GM10266 (cell line): ENCODE measurements around the gene SPA17.

Experiments used
- DNase-seq: peaks from one replicate; pipeline ENCODE4 v3.0.0; 2012; ENCODE audit errors: extremely low spot score
- TF ChIP-seq, protein P1 (sequence below): IDR thresholded peaks from 2 replicates; pipeline ENCODE4 v1.5.1; 2012; ENCODE audit warnings: mild to moderate bottlenecking, low read depth; ENCODE audit not compliant: control insufficient read depth, insufficient read depth; ENCODE audit errors: missing control alignments

Gene SPA17

DNA sequence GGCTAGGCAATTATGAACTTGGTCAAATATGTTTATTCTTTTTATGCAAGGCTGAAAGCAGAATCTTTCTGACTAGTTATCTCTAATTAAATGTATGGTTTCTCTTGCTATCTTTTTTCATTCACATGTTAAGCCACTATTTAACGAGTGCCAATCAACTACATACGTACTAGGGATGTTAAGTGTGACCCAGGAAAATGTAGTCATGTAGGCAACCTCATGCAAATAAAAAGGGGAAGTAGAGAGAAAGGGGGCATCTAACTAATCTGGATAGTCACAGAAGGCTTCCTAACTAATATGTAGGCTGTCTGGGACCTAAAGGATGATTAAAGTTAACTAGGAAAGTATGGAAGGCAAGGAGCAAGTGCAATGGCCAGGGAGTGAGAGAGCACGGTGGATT, 27.6 kb upstream of the SPA17 start:
- DNase-seq = no peak
- TF ChIP-seq, protein P1, sequence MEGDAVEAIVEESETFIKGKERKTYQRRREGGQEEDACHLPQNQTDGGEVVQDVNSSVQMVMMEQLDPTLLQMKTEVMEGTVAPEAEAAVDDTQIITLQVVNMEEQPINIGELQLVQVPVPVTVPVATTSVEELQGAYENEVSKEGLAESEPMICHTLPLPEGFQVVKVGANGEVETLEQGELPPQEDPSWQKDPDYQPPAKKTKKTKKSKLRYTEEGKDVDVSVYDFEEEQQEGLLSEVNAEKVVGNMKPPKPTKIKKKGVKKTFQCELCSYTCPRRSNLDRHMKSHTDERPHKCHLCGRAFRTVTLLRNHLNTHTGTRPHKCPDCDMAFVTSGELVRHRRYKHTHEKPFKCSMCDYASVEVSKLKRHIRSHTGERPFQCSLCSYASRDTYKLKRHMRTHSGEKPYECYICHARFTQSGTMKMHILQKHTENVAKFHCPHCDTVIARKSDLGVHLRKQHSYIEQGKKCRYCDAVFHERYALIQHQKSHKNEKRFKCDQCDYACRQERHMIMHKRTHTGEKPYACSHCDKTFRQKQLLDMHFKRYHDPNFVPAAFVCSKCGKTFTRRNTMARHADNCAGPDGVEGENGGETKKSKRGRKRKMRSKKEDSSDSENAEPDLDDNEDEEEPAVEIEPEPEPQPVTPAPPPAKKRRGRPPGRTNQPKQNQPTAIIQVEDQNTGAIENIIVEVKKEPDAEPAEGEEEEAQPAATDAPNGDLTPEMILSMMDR = no peak

DNA sequence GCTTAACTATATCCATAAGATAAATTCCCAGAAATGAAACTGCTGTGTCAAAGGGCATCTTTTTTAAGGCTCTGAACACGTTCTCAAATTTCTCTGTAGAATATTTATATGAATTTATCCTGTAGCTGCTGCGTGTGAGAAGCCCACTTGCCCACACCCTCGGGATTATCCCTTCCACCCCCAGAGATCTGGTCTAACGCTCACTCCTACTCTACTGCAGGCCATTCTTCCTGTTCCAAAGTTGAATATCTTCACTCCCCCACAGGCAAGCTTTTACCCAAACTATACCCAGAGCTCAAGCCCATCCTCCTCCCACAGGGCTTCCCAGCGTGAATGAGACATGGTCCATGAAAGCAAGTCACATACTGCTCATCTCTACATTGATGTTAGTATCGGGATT, 25.1 kb upstream of the SPA17 start:
- TF ChIP-seq, protein P1 = no peak
- no peak for DNase-seq

DNA sequence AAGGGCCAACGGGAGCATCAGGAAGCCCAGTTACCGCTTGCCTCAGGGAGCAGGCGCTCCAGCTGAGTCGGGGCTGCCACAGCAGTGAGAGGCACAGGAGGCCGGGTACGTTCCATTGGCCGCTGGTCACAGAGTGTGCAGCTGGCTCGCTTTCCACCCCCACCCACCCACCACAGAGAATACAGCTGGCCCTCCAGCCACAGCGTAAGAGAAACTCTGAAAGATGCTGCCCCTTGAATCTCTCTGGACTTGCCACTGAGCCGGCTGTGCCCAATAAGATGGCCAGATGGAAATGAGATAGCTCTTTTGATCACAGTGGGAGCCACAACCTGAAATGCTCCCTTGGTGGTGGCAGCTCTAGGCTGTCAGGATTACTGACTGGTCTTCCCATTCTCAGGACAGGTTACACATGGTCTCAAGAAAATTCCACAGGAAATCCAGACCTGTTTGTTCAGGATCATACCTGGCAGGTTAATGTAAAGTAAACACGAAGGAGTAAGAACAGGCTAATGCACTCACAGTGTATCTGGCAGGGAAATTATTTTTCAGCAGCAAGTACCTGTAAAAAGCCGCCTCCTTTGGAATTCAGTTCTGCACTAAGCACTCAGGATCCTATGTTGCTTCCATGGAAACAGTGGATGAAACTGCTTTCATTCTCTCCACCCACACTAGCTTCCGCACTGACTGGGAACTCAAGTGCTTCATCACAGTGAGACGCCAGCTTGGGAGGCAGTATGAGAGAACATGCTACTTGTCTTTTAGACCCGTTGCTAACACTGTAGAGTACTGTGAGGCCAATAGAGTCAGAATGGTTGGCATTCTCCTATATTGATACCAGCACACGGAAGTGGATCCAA, 16.7 kb upstream of the SPA17 start:
- DNase-seq = no peak
- TF ChIP-seq, protein P1 = no peak

DNA sequence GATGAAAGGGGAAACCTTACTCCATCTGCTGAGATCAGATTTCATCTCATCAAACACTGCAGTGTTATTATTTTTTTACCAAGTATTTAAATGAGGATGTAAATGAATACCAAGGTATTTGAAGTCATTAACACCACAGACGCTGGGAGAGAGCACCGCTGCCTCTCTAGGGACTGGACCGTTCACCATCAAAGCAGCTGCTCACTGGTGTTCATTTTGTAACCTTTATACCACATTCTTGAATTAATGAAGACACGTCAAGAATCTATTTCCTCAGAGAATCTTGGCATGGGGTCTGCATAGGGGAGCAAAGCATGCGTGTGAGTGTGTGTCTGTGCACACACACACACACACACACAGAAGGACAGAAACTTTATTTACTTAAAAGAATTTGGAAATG, 15.8 kb upstream of the SPA17 start:
- TF ChIP-seq, protein P1 = no peak
- no peak for DNase-seq

DNA sequence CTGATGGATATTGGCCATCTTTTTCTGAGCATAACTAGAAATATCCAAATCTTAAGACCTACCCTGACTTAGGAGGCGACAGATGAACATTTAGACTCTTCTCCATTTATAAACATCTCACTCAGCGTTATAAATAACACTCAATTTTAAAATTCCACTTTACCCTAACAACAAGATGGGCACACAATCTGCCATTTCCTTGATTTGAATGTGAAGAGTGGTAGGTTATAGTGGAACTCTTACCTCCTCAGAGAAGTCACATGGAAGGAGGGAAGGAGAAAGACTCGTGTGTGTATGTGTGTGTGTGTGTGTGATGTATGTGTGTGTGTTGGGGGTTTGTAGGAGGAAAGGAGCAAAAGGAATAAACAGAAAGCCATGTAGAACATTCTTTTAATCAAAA, 15.2 kb upstream of the SPA17 start:
- TF ChIP-seq, protein P1 = no peak
- DNase-seq = no peak

DNA sequence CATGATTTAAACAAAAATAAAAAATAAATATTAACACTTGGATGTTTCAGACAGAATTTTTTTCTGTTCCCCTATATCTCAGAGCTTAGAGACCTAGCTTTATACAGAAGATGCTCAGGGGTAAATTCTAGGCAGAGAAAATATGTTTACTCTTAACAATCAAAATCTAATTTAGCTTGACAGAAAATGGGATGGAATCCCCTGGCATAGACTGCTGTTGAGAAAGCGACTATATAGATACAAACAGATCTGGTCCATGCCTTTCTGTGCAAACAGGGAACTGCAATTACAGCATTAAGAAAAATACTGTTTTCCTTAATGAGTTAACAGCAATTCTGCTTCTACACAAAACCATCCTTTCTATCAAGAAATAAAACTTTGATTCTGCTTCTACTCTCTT, 14.7 kb upstream of the SPA17 start:
- no peak for DNase-seq
- TF ChIP-seq, protein P1 = no peak

DNA sequence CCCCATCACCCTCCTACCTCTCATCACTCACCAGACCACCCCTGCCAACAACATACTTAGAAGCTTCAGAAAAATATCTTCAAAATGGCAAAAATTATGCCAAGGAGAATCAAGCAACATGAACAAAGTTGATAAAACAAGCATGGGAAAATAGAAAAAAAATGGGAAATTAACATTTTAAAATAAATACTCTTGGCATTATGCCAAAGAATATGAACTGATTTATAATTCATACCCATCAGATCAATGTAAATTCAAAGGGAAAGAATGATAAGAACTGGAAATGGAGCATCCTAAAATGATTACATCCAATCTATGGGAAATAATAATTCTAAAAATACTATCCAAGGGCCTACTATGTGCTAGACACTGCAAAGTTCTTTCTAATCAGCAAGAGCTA, 12.2 kb upstream of the SPA17 start:
- no peak for DNase-seq
- TF ChIP-seq, protein P1 = no peak
